ENCODE results near the gene SFXN3. TPM values are rescaled to one million over a fixed set of nuclear protein-coding genes. Genes with fewer than 3 reads are reported as not detected.

The SFXN3 gene
- polyA plus RNA-seq, 3 donors, result 21.3 to 152 (median 24.2) TPM

- DNase-seq, result peak; percentile 42 to 53 (median 52)
- Histone ChIP-seq H3K27ac (ENCODE audit: low read depth in 1 of 2, low read length in 2 of 2) (no peak overlapping the region), H3K79me2 (ENCODE audit: insufficient read depth, low read length) (no peaks in the 10 kb centered on the region), H3K4me2 (replicated peaks; ENCODE audit: extremely low read depth, low read length, poor library complexity, severe bottlenecking) (peak overlapping the region; percentile 24), H4K20me1 (ENCODE audit: insufficient read depth, low read length) (no peaks in the 10 kb centered on the region), H3K4me1 (ENCODE audit: control insufficient read depth in 1 of 2, insufficient read depth in 2 of 2, low read length in 2 of 2) (peaks cover 8 to 17% of the 10 kb centered on the region in 2 donors), H3K9ac (ENCODE audit: insufficient read depth, low read length, poor library complexity, severe bottlenecking) (no peak overlapping the region), H2AFZ (ENCODE audit: insufficient read depth, low read depth, low read length, poor library complexity, severe bottlenecking) (peak overlapping the region; percentile 29), H3K27me3 (ENCODE audit: control insufficient read depth in 2 of 2, insufficient read depth in 2 of 2, low read length in 2 of 2) (peaks cover 36 to 59% of the 10 kb centered on the region in 2 donors), H3K36me3 (replicated peaks in 1 of 2; ENCODE audit: control insufficient read depth in 1 of 2, insufficient read depth in 2 of 2, low read length in 2 of 2) (no peaks in the 10 kb centered on the region), H3K4me3 (replicated peaks in 1 of 3; ENCODE audit: low read depth in 2 of 3, low read length in 3 of 3) (no peak overlapping the region), H3K9me3 (replicated peaks in 1 of 2; ENCODE audit: control insufficient read depth in 1 of 2, insufficient read depth in 1 of 2, low read length in 2 of 2) (peaks cover 0 to 17% of the 10 kb centered on the region in 2 donors)
- peaks cover 56 to 60% (median 57%) of the 10 kb centered on the region in 3 donors for H3K27me3 Mint-ChIP-seq (ENCODE audit: low read depth in 3 of 3)
- peak overlapping the region in 1 of 7 donors; percentile 68 for H3K27ac Mint-ChIP-seq
- peaks cover 9 to 14% of the 10 kb centered on the region in 2 donors for H3K36me3 Mint-ChIP-seq
- peaks cover 20% of the 10 kb centered on the region for H3K4me1 Mint-ChIP-seq
- peak; percentile 86 for TF ChIP-seq CTCF (IDR thresholded peaks at IDR 0.05)
- 8% methylated on average over 31 of the region's 42 CpGs for WGBS (ENCODE audit: insufficient coverage)
- intact Hi-C loops (cut with micrococcal nuclease), result loop anchor here in 1 of 2 donors (5.0 kb wide), 1 partner anchor 92 kb away; no protein-coding TSS in a partner anchor
- peaks cover 0 to 23% (median 6%) of the 10 kb centered on the region in 7 donors for H3K9me3 Mint-ChIP-seq
- peak overlapping the region in 1 of 2 donors; percentile 85 for H3K4me3 Mint-ChIP-seq
Observed at GRCh38 chr10:101050208-101051069, 19.4 kb downstream of the SFXN3 start.

- Histone ChIP-seq H3K4me2 (replicated peaks; ENCODE audit: extremely low read depth, low read length, poor library complexity, severe bottlenecking) (no peak overlapping the region), H2AFZ (ENCODE audit: insufficient read depth, low read depth, low read length, poor library complexity, severe bottlenecking) (no peak overlapping the region), H3K27me3 (ENCODE audit: control insufficient read depth in 2 of 2, insufficient read depth in 2 of 2, low read length in 2 of 2) (peaks cover 26 to 41% of the 10 kb centered on the region in 2 donors), H3K79me2 (ENCODE audit: insufficient read depth, low read length) (peaks cover 5% of the 10 kb centered on the region), H3K4me1 (ENCODE audit: control insufficient read depth in 1 of 2, insufficient read depth in 2 of 2, low read length in 2 of 2) (peaks cover 8 to 17% of the 10 kb centered on the region in 2 donors), H3K27ac (ENCODE audit: low read depth in 1 of 2, low read length in 2 of 2) (no peak overlapping the region), H3K36me3 (replicated peaks in 1 of 2; ENCODE audit: control insufficient read depth in 1 of 2, insufficient read depth in 2 of 2, low read length in 2 of 2) (peaks cover 0 to 5% of the 10 kb centered on the region in 2 donors), H4K20me1 (ENCODE audit: insufficient read depth, low read length) (no peaks in the 10 kb centered on the region), H3K4me3 (replicated peaks in 1 of 3; ENCODE audit: low read depth in 2 of 3, low read length in 3 of 3) (no peak overlapping the region), H3K9ac (ENCODE audit: insufficient read depth, low read length, poor library complexity, severe bottlenecking) (no peak overlapping the region), H3K9me3 (replicated peaks in 1 of 2; ENCODE audit: control insufficient read depth in 1 of 2, insufficient read depth in 1 of 2, low read length in 2 of 2) (peaks cover 0 to 16% of the 10 kb centered on the region in 2 donors)
- Mint-ChIP-seq H3K4me3 (no peak overlapping the region), H3K36me3 (peaks cover 13 to 18% of the 10 kb centered on the region in 2 donors), H3K27ac (no peak overlapping the region), H3K27me3 (ENCODE audit: low read depth in 3 of 3) (peaks cover 40 to 42% (median 40%) of the 10 kb centered on the region in 3 donors), H3K9me3 (peaks cover 0 to 17% (median 4%) of the 10 kb centered on the region in 7 donors), H3K4me1 (peaks cover 20% of the 10 kb centered on the region)
- TF ChIP-seq CTCF (IDR thresholded peaks at IDR 0.05), result no peak
- DNase-seq, result no peak
- WGBS (ENCODE audit: insufficient coverage), result 100% methylated on average over 2 of the region's 3 CpGs
- intact Hi-C loops (cut with micrococcal nuclease), result loop anchor here in 1 of 2 donors (5.0 kb wide), 1 partner anchor 90 kb away; no protein-coding TSS in a partner anchor
Observed at GRCh38 chr10:101052285-101052684, 21.3 kb downstream of the SFXN3 start.
